Measurements from ENCODE around the gene PUSL1.

The PUSL1 gene

GRCh38 chr1:1279028-1279427, 29.4 kb upstream of the PUSL1 start:
- DNase-seq (ENCODE audit: low read depth in 2 of 2): no peak

- DNase-seq (ENCODE audit: low read depth in 2 of 2): no peak
Measured at GRCh38 chr1:1280782-1281481, 27.5 kb upstream of the PUSL1 start.

GRCh38 chr1:1281533-1282321, 26.7 kb upstream of the PUSL1 start:
- DNase-seq (ENCODE audit: low read depth in 2 of 2): no peak

GRCh38 chr1:1282998-1283397, 25.4 kb upstream of the PUSL1 start:
- DNase-seq (ENCODE audit: low read depth in 2 of 2): no peak

- no peak for DNase-seq (ENCODE audit: low read depth in 2 of 2)
Measured at GRCh38 chr1:1283821-1284220, 24.6 kb upstream of the PUSL1 start.

- no peak for DNase-seq (ENCODE audit: low read depth in 2 of 2)
Measured at GRCh38 chr1:1284221-1285101, 23.9 kb upstream of the PUSL1 start.

- no peak for DNase-seq (ENCODE audit: low read depth in 2 of 2)
Measured at GRCh38 chr1:1285102-1285571, 23.3 kb upstream of the PUSL1 start.

GRCh38 chr1:1285611-1286311, 22.6 kb upstream of the PUSL1 start:
- DNase-seq (ENCODE audit: low read depth in 2 of 2): no peak

GRCh38 chr1:1286313-1287261, 21.8 kb upstream of the PUSL1 start:
- no peak for DNase-seq (ENCODE audit: low read depth in 2 of 2)

- no peak for DNase-seq (ENCODE audit: low read depth in 2 of 2)
Measured at GRCh38 chr1:1287288-1288110, 20.9 kb upstream of the PUSL1 start.

GRCh38 chr1:1290238-1290731, 18.1 kb upstream of the PUSL1 start:
- no peak for DNase-seq (ENCODE audit: low read depth in 2 of 2)

- no peak for DNase-seq (ENCODE audit: low read depth in 2 of 2)
Measured at GRCh38 chr1:1291023-1291528, 17.3 kb upstream of the PUSL1 start.

- DNase-seq (ENCODE audit: low read depth in 2 of 2): peak in 1 of 2 donors; percentile 34
Measured at GRCh38 chr1:1291548-1292441, 16.6 kb upstream of the PUSL1 start.

- no peak for DNase-seq (ENCODE audit: low read depth in 2 of 2)
Measured at GRCh38 chr1:1292442-1292779, 16.0 kb upstream of the PUSL1 start.

GRCh38 chr1:1292851-1293250, 15.5 kb upstream of the PUSL1 start:
- DNase-seq (ENCODE audit: low read depth in 2 of 2): no peak

GRCh38 chr1:1293263-1294249, 14.8 kb upstream of the PUSL1 start:
- DNase-seq (ENCODE audit: low read depth in 2 of 2): no peak

Measured in stimulated activated CD8-positive, alpha-beta memory T cell treated with anti-CD3 and anti-CD28 coated beads, Interleukin-15, amount 100 ng/mL, for 4 hours (primary cell).